ENCODE results near the gene ATP10A. TPM values are rescaled to one million over a fixed set of nuclear protein-coding genes. Genes with fewer than 3 reads are reported as not detected.

Gene ATP10A
- polyA plus RNA-seq, 1 donor (not counting 4 experiments of a cell fraction or from before 2014, with no cell fraction given): not detected

- Histone ChIP-seq H3K4me3 (ENCODE audit: control insufficient read depth in 2 of 3, extremely low read depth in 1 of 3, insufficient read depth in 2 of 3, low read depth in 1 of 3, low read length in 3 of 3) (no peak overlapping the region), H3K79me2 (ENCODE audit: control insufficient read depth, insufficient read depth, low read length) (no peaks in the 10 kb centered on the region), H3K27me3 (ENCODE audit: control insufficient read depth, extremely low read depth, insufficient read depth, low read length) (no peaks in the 10 kb centered on the region), H3K9ac (ENCODE audit: control insufficient read depth, extremely low read depth, insufficient read depth, low read length) (no peak overlapping the region), H3K9me1 (ENCODE audit: control insufficient read depth, extremely low read depth, insufficient read depth, low read length) (no peaks in the 10 kb centered on the region), H2AFZ (ENCODE audit: control insufficient read depth, low read length) (no peak overlapping the region), H3K9me3 (ENCODE audit: control insufficient read depth, low read depth, low read length) (peaks cover 8% of the 10 kb centered on the region), H3K4me2 (ENCODE audit: control insufficient read depth, extremely low read depth, insufficient read depth, low read depth, low read length) (no peak overlapping the region), H3K4me1 (ENCODE audit: control insufficient read depth, extremely low read depth, insufficient read depth, low read length) (no peaks in the 10 kb centered on the region), H3K27ac (ENCODE audit: control insufficient read depth, insufficient read depth, low read length) (no peak overlapping the region), H4K20me1 (ENCODE audit: control insufficient read depth, extremely low read depth, insufficient read depth, low read length) (no peaks in the 10 kb centered on the region), H3K36me3 (ENCODE audit: control insufficient read depth in 2 of 2, extremely low read depth in 1 of 2, insufficient read depth in 2 of 2, low read length in 2 of 2) (no peaks in the 10 kb centered on the region)
- DNase-seq (ENCODE audit: low read depth, low spot score) (no peak), FAIRE-seq (no peak)
- dilution Hi-C loops (cut with MboI; ENCODE audit: extremely low pct_ligation_motif_present, low sequenced_read_pairs): no loop called here
- no peak for TF ChIP-seq CTCF (optimal IDR thresholded peaks at IDR 0.05 in 1 of 3, IDR thresholded peaks at IDR 0.05 in 1 of 3, conservative IDR thresholded peaks at IDR 0.05 in 1 of 3; ENCODE audit: extremely low read depth in 1 of 3, insufficient read depth in 2 of 3, low read length in 3 of 3)
- TF ChIP-seq EZH2 (IDR thresholded peaks at IDR 0.05; ENCODE audit: low read length): no peak
Measured at GRCh38 chr15:25677719-25678499, 185.2 kb downstream of the ATP10A start.

- H3K27ac ChIP-seq (ENCODE audit: control insufficient read depth, insufficient read depth, low read length): no peak overlapping the region
- H3K36me3 ChIP-seq (ENCODE audit: control insufficient read depth in 2 of 2, extremely low read depth in 1 of 2, insufficient read depth in 2 of 2, low read length in 2 of 2): no peaks in the 10 kb centered on the region
- DNase-seq (ENCODE audit: low read depth, low spot score) (no peak), FAIRE-seq (no peak)
- no peak overlapping the region for H2AFZ ChIP-seq (ENCODE audit: control insufficient read depth, low read length)
- no peak overlapping the region for H3K4me3 ChIP-seq (ENCODE audit: control insufficient read depth in 2 of 3, extremely low read depth in 1 of 3, insufficient read depth in 2 of 3, low read depth in 1 of 3, low read length in 3 of 3)
- no peak overlapping the region for H3K4me2 ChIP-seq (ENCODE audit: control insufficient read depth, extremely low read depth, insufficient read depth, low read depth, low read length)
- no peaks in the 10 kb centered on the region for H3K4me1 ChIP-seq (ENCODE audit: control insufficient read depth, extremely low read depth, insufficient read depth, low read length)
- dilution Hi-C loops (cut with MboI; ENCODE audit: extremely low pct_ligation_motif_present, low sequenced_read_pairs): no loop called here
- H3K9ac ChIP-seq (ENCODE audit: control insufficient read depth, extremely low read depth, insufficient read depth, low read length): no peak overlapping the region
- TF ChIP-seq CTCF (optimal IDR thresholded peaks at IDR 0.05 in 1 of 3, IDR thresholded peaks at IDR 0.05 in 1 of 3, conservative IDR thresholded peaks at IDR 0.05 in 1 of 3; ENCODE audit: extremely low read depth in 1 of 3, insufficient read depth in 2 of 3, low read length in 3 of 3): no peak
- TF ChIP-seq EZH2 (IDR thresholded peaks at IDR 0.05; ENCODE audit: low read length): no peak
- H3K27me3 ChIP-seq (ENCODE audit: control insufficient read depth, extremely low read depth, insufficient read depth, low read length): no peaks in the 10 kb centered on the region
- H3K9me1 ChIP-seq (ENCODE audit: control insufficient read depth, extremely low read depth, insufficient read depth, low read length): no peaks in the 10 kb centered on the region
- H3K79me2 ChIP-seq (ENCODE audit: control insufficient read depth, insufficient read depth, low read length): no peaks in the 10 kb centered on the region
- H4K20me1 ChIP-seq (ENCODE audit: control insufficient read depth, extremely low read depth, insufficient read depth, low read length): no peaks in the 10 kb centered on the region
- peaks cover 10% of the 10 kb centered on the region for H3K9me3 ChIP-seq (ENCODE audit: control insufficient read depth, low read depth, low read length)
Measured at GRCh38 chr15:25676070-25676469, 187.1 kb downstream of the ATP10A start.
